Tibial nerve (tissue), 4 donors: ENCODE data around the gene GRM8.

Source experiments
- EP300 ChIP-seq, 2 donors: sonication (generic); formaldehyde crosslinking; IDR thresholded peaks; one replicate each; pipeline ENCODE4 v1.6.1; 2017; ENCODE audit warnings: antibody characterized with exemption in 2 of 2, mild to moderate bottlenecking in 1 of 2
- TF ChIP-seq, protein P1 (sequence below), 5 experiments: fragments of 200-600 bp in 3 of 5; fragments of 450-650 bp in 2 of 5; sonication (generic) in 3 of 5; IDR thresholded peaks; one replicate each; pipeline ENCODE4 v1.5.1; 2016 to 2019; ENCODE audit warnings: antibody characterized with exemption in 5 of 5, mild to moderate bottlenecking in 3 of 5, moderate library complexity in 2 of 5

DNA sequence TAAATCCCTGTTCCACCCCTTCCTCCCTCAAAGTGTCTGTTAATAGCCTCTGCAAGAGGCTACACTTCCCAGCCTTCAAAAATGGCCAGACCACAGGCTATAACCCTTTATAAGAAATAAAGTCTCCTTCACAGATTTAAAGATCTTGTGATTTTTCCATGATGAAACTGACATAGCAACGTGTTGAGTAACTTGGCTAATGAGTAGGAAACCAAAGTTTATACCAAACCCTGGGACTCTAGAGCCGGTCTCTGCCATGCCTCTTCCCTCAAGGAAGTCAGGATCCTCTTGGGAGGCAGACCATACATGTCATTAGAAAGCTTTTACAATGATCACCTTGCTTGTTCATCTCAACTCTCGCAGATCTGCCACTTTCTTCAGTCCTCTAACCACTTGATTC lies 44.4 kb downstream of the GRM8 start:
- TF ChIP-seq, protein P1, sequence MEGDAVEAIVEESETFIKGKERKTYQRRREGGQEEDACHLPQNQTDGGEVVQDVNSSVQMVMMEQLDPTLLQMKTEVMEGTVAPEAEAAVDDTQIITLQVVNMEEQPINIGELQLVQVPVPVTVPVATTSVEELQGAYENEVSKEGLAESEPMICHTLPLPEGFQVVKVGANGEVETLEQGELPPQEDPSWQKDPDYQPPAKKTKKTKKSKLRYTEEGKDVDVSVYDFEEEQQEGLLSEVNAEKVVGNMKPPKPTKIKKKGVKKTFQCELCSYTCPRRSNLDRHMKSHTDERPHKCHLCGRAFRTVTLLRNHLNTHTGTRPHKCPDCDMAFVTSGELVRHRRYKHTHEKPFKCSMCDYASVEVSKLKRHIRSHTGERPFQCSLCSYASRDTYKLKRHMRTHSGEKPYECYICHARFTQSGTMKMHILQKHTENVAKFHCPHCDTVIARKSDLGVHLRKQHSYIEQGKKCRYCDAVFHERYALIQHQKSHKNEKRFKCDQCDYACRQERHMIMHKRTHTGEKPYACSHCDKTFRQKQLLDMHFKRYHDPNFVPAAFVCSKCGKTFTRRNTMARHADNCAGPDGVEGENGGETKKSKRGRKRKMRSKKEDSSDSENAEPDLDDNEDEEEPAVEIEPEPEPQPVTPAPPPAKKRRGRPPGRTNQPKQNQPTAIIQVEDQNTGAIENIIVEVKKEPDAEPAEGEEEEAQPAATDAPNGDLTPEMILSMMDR (IDR thresholded peaks at IDR 0.05): no peak
- no peak for TF ChIP-seq EP300 (IDR thresholded peaks at IDR 0.05)
